ENCODE measurements around the gene LUM.

Gene LUM

GRCh38 chr12:91111366-91112325 is at the start of gene LUM:
TSS of gene LUM (minus strand) at chr12:91111494. CDS start at chr12:91108979, 2,515 bp downstream.
- DNase-seq: no peak

- DNase-seq: no peak
These were observed 49.7 kb upstream of the LUM start for GRCh38 chr12:91161009-91161408.

GRCh38 chr12:91155990-91156389 is 44.7 kb upstream of the LUM start:
- DNase-seq: no peak

GRCh38 chr12:91154131-91154530 is 42.8 kb upstream of the LUM start:
- no peak for DNase-seq

GRCh38 chr12:91144053-91144452 is 32.8 kb upstream of the LUM start:
- DNase-seq: no peak

GRCh38 chr12:91143206-91143605 is 31.9 kb upstream of the LUM start:
- DNase-seq: no peak

- no peak for DNase-seq
These were observed 30.9 kb upstream of the LUM start for GRCh38 chr12:91142221-91142631.

GRCh38 chr12:91140026-91140931 is 29.0 kb upstream of the LUM start:
- DNase-seq: no peak

- no peak for DNase-seq
These were observed 28.0 kb upstream of the LUM start for GRCh38 chr12:91139286-91139685.

GRCh38 chr12:91138337-91138920 is 27.1 kb upstream of the LUM start:
- no peak for DNase-seq

GRCh38 chr12:91133871-91134270 is 22.6 kb upstream of the LUM start:
- no peak for DNase-seq

- no peak for DNase-seq
These were observed 18.5 kb upstream of the LUM start for GRCh38 chr12:91129662-91130362.

- no peak for DNase-seq
These were observed 16.5 kb upstream of the LUM start for GRCh38 chr12:91127751-91128150.

- DNase-seq: no peak
These were observed 16.0 kb upstream of the LUM start for GRCh38 chr12:91127306-91127705.

- no peak for DNase-seq
These were observed 15.2 kb upstream of the LUM start for GRCh38 chr12:91126516-91126915.

- DNase-seq: no peak
These were observed 12.1 kb upstream of the LUM start for GRCh38 chr12:91123236-91123916.

GRCh38 chr12:91120781-91121180 is 9.5 kb upstream of the LUM start:
- no peak for DNase-seq

GRCh38 chr12:91119089-91119488 is 7.8 kb upstream of the LUM start:
- DNase-seq: no peak

GRCh38 chr12:91113621-91114020 is 2.3 kb upstream of the LUM start:
- no peak for DNase-seq

- DNase-seq: no peak
These were observed 876 bp downstream of the LUM start for GRCh38 chr12:91110311-91110924.

- DNase-seq: no peak
These were observed 1.5 kb downstream of the LUM start for GRCh38 chr12:91109581-91110310.
